Prostate gland (tissue), 2 donors: ENCODE data around the gene PGA5.
"Not testable (repeated sequence)": the region's sequence is repeated elsewhere in the genome, so short reads cannot be mapped to it uniquely, and the experiment has no call there.

Experiments used
- POLR2A ChIP-seq: fragments of 450-650 bp; IDR thresholded peaks from one replicate; pipeline ENCODE4 v1.6.1; 2016; ENCODE audit warnings: antibody characterized with exemption, mild to moderate bottlenecking
- TF ChIP-seq, protein P1 (sequence below), 4 experiments: fragments of 200-600 bp in 2 of 4; fragments of 450-650 bp in 2 of 4; sonication (generic) in 2 of 4; IDR thresholded peaks; 1 replicate in 3 of 4; 2 replicates in 1 of 4; pipeline ENCODE4 v1.5.1; 2016 to 2019; ENCODE audit warnings: antibody characterized with exemption in 4 of 4, mild to moderate bottlenecking in 2 of 4, moderate library complexity in 2 of 4

DNA sequence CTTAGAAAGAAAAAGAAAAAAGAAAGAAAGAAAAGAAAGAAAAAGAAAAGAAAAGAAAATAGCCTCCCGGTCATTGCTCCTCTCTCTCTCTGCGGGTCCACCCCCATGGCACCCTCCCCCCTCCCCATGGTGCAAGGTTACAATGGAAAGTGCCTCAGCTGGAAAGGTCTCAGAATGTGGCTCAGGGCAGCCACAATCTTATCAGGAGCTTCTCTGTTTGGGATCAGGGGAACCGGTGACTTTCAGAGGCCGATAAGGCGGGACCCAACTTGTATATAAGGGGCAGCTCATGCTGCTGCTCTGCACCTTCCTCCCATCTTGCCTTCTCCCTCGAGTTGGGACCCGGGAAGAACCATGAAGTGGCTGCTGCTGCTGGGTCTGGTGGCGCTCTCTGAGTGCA is 18.9 kb upstream of the PGA5 start, which contains the start of gene PGA4:
- TF ChIP-seq, protein P1, sequence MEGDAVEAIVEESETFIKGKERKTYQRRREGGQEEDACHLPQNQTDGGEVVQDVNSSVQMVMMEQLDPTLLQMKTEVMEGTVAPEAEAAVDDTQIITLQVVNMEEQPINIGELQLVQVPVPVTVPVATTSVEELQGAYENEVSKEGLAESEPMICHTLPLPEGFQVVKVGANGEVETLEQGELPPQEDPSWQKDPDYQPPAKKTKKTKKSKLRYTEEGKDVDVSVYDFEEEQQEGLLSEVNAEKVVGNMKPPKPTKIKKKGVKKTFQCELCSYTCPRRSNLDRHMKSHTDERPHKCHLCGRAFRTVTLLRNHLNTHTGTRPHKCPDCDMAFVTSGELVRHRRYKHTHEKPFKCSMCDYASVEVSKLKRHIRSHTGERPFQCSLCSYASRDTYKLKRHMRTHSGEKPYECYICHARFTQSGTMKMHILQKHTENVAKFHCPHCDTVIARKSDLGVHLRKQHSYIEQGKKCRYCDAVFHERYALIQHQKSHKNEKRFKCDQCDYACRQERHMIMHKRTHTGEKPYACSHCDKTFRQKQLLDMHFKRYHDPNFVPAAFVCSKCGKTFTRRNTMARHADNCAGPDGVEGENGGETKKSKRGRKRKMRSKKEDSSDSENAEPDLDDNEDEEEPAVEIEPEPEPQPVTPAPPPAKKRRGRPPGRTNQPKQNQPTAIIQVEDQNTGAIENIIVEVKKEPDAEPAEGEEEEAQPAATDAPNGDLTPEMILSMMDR (IDR thresholded peaks at IDR 0.05), result not testable (repeated sequence)
- TF ChIP-seq POLR2A, result not testable (repeated sequence)
